ENCODE data around the gene NCKAP5.

DNA sequence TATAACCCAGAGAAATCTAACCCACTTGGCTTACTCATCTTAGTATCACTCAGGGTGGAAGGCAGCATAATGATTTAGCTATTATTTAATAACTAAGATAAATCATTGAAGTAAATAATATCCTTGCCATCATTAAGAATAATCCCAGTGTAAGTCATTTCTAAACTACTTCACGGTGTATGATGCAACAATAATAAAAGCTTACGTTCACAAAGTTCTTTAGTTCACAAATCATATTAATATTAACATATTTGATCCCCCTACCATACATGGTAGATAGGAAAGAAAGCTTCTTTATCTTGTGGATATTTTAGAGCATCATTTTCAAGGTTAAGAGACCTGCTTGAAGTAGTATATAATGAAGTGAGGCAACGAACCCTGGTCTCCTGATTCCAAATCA is 401.0 kb downstream of the NCKAP5 start:
- TF ChIP-seq, protein P1, sequence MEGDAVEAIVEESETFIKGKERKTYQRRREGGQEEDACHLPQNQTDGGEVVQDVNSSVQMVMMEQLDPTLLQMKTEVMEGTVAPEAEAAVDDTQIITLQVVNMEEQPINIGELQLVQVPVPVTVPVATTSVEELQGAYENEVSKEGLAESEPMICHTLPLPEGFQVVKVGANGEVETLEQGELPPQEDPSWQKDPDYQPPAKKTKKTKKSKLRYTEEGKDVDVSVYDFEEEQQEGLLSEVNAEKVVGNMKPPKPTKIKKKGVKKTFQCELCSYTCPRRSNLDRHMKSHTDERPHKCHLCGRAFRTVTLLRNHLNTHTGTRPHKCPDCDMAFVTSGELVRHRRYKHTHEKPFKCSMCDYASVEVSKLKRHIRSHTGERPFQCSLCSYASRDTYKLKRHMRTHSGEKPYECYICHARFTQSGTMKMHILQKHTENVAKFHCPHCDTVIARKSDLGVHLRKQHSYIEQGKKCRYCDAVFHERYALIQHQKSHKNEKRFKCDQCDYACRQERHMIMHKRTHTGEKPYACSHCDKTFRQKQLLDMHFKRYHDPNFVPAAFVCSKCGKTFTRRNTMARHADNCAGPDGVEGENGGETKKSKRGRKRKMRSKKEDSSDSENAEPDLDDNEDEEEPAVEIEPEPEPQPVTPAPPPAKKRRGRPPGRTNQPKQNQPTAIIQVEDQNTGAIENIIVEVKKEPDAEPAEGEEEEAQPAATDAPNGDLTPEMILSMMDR (IDR thresholded peaks at IDR 0.05; ENCODE audit: insufficient read depth, low read length), result no peak
- TF ChIP-seq, protein P2, sequence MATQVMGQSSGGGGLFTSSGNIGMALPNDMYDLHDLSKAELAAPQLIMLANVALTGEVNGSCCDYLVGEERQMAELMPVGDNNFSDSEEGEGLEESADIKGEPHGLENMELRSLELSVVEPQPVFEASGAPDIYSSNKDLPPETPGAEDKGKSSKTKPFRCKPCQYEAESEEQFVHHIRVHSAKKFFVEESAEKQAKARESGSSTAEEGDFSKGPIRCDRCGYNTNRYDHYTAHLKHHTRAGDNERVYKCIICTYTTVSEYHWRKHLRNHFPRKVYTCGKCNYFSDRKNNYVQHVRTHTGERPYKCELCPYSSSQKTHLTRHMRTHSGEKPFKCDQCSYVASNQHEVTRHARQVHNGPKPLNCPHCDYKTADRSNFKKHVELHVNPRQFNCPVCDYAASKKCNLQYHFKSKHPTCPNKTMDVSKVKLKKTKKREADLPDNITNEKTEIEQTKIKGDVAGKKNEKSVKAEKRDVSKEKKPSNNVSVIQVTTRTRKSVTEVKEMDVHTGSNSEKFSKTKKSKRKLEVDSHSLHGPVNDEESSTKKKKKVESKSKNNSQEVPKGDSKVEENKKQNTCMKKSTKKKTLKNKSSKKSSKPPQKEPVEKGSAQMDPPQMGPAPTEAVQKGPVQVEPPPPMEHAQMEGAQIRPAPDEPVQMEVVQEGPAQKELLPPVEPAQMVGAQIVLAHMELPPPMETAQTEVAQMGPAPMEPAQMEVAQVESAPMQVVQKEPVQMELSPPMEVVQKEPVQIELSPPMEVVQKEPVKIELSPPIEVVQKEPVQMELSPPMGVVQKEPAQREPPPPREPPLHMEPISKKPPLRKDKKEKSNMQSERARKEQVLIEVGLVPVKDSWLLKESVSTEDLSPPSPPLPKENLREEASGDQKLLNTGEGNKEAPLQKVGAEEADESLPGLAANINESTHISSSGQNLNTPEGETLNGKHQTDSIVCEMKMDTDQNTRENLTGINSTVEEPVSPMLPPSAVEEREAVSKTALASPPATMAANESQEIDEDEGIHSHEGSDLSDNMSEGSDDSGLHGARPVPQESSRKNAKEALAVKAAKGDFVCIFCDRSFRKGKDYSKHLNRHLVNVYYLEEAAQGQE (IDR thresholded peaks at IDR 0.05; ENCODE audit: insufficient replicate concordance, low read depth), result no peak
- TF ChIP-seq POLR2AphosphoS5 (IDR thresholded peaks at IDR 0.05; ENCODE audit: low read depth) (no peak), SPI1 (IDR thresholded peaks at IDR 0.05; ENCODE audit: borderline replicate concordance, low read depth) (no peak)

All from HL-60 (cell line).